ENCODE results near the gene DLG2.

DLG2 gene

DNA sequence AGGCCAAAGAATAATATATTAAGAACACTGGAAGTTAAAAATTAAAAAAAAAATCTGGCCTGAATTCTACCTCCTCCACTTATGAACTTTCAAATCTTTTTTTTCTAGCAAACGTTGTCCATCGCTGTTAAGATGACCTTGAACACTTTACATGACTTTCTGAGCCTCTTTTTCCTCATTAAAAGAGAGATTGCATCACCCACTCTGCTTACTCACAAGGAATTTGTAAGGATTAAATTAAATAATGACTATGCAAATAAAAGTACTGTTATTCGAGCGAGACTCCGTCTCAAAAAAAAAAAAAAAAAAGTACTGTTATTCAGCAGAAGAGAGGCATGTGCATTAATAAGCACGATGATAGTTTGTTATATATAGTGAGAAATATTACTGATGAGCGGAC lies 2055.8 kb downstream of the DLG2 start:
- no peak for DNase-seq

DNA sequence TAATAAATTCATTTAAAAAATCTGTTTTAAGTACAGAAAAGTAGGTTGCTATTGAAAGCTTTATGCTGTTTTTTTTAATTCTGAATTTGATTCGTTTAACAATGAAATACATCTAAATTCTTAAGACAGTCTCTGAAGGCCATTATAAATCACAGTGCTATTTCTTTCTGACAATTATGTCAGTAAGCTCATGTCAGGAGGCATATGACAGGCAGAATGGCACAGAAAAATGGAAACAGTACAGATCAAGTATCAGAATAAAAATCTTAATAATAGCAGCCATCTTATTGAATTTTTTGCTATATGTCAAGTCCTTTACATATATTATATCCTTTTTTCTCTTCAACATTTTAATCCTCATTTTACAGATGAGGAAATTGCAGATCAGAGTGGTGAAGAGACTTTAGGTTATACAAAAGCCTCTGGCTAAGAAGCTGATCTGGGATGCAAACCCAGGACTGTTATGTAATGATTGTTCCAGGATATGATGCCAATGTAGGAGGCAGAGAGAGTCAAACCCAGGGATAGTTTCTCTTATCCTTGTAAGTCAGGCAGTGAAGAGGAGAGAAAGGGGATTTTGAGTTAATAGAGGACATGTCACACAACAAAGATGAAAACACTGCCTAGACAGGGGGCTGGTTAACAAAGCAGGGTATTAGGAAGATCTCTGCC lies 2057.9 kb downstream of the DLG2 start:
- DNase-seq: no peak

DNA sequence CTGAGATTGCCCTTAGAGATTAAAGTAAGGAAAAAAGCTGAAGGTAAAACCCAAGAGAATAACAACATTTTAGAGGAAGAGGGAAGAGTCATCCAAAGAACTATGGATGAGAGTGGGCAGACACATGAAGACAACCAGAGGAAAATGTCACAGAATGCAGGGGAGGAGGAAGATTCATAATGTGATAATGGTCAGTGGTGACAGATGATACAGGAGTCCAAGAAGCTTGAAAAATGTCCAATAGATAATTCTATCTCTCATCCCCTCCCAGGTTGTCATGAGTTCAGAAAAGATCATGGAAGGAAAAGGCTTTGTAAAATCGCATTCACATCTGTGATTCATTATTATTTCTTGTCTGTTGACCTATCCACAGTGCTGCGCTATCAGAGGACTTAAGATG lies 2058.6 kb downstream of the DLG2 start:
- no peak for DNase-seq

DNA sequence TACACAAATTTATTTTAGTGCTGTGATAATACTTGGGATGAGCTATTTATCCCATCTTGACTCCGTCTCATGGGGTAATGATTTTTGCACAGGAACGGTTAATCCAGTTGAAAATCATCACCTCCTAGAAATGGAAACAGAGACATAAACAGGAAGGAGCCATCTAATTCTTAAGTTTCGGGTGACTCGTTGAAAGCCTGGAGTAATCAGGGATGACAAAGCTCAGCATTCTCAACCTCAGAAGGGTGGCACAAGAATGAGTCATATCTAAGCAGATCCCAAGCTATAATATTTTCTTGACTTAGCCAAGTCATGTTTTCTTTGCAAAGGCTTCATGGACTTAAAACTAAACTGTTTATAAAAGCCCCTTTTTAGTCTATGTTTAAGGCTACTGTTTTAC lies 2060.2 kb downstream of the DLG2 start:
- DNase-seq: no peak

DNA sequence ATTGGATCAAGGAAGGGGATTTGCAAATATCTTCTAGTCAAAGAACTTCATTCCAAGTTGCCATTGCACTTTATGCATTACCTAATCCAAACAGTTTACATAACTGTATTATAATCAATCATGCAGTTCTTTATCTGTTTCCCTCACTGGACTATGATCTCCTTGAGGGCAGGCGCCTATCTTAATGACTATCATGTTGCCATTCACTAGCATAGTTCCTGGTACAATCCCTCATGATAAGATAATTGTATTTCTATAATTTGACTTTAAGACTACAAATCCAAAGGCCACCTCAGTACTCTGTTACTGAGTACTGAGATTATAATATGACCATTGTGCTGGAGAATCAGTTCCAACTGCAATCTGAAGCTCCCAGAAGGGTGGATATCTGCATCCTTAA lies 2062.3 kb downstream of the DLG2 start:
- no peak for DNase-seq

DNA sequence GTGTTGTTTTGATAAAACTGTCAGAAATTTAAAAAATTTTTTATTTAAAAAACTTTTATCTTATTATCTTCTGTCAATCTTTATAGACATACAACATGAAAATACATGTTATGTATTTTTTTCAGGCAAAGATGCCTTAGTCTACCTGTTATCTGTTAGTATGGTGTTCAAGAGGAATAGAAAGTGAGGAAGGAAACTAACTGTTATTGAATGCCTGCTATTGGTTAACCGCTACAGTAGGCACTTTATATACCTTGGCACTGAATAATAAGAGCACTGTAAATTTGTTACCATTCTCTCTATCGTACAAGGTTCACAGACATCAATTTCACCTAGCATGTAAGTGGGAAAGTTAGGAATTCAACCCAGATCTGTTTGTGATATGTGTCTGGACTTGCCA lies 2068.9 kb downstream of the DLG2 start:
- no peak for DNase-seq

DNA sequence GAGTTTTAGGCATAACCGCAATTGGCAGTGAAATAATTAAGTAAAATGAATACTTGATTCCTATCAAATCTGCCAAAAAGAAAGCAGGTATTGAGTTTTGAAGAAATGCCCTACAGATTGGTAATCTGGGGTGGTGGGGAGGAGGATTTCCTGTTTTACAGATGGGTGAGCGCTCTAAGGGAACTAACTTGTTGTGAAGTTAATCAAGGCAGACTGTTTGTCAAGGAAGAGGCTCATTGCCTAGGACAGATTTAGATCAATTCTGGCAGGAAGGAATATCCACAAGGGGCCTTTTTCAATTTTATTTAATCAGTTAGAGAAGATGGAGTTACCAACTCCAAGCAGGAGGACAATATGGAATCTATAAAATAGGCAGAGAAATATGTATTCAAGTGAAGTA lies 2069.5 kb downstream of the DLG2 start:
- no peak for DNase-seq

DNA sequence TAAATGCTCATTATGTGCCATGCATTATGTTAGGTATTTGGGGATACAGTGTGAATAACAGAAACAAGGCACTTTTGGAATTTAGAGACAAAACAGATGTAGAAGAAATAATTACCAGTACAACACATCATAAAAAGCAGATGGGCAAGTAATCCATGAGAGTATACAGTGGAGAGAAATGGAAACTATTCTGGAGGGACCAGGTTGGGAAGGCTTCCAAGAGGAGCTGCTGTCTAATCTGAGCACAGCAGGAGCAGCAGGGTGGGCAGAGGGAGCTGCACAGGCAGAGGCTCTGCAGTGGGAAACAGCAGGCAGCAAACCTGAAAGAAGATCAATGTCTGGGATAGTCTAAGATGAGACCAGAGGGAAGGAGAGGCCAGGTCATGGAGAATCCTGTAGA lies 2072.3 kb downstream of the DLG2 start:
- DNase-seq: no peak

DNA sequence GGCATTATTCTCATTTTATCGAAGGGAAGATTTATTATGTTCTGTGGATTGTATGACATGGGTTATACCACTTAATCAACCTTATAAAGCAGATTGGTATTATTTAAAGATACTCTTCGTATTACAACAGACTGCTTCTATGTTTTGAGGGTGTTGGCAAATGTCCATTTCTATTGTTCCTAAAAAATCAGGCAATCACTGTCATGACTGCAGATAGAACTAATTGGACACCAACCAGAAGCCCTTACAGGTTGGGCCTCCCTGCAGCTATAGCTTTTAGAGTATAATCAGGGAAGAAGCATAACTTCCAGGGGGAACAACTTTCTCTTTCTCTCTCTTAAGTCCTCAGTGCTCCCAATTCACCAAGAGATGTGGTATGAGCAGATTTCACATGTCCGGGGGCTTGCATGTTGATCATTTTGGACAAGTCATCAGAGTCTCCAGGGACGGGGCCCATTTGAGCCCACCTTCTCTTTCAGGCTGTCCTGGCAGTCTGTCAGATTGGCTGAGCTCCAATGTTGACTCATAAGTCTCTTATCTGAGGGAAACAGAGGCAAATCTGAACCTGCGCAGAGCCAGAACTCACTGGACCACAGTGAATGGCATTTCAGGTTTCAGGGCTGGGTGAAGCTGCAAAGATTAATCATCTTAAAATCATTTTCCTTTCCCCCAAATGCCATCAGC lies 2077.0 kb downstream of the DLG2 start:
- no peak for DNase-seq

DNA sequence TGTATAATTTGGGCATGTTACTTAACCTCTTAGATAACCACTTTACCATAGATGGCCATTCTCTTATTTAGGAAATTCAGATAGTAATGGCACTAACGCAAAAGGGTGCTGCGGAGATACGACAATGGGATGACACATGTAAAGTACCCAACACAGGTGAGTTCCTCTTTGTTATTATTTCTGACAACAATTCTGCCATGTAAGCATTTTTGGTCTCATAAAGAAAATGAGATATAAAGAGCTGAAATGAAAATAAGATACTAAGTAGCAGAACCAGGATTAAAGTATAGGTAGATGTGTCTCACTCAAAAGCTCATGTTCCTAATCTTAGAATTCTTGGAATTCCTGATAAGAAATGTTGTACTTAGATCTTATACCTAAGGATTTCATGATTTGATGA lies 2080.8 kb downstream of the DLG2 start:
- DNase-seq: no peak

DNA sequence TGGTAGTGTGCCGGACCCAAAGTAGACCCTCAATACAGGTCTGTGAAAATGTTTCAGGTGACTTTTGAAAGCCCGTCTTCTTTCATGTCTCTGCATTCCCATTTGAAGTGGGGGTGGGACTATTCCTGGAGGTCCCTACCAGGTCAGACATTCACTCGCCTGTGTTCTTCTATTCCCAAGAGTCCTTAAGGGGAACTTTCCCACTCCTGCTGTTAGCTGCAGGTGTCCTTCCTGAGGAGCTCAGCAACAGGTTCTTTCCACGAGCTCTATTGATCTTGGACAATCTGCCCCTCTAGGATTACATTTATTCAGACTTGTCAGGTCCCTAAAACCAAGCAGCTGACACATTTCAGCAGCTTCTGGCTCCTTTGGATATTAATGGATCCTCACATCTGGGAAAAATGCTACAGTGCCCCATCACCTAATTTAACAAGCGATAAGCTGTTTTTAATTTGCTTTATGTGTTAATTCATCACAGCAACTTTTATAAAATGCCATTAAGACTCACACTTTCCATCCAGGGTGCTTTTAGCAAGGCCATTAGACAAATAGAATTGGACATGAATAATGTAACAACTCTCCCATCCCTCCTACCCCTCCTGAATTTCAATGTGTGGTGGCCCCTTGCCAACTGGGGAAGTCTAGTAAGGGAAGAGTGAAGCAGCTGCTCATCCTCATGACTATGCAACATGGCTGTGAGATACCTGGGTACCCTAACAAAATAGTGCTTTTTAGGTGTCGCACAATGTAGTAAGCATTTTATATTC lies 2081.5 kb downstream of the DLG2 start:
- no peak for DNase-seq

DNA sequence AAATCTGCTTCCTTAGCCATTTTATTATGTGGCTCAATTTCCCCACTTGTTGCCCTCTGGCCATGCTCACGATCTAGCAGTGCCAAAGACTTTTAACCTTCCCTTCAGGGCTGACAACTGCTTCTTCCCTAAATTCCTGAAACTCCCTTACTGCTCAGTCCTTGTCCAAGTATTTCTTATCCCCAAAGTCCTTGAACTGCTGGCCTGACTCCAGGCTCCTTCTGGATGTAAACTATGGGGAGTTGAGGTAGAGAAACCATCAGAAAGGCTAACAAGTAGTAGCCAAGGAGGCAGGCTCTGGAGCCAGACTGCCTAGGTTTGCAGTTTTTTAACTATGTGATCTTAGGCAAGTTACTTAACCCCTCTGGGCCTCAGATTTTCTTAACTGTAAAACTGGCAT lies 2082.3 kb downstream of the DLG2 start:
- DNase-seq: no peak

DNA sequence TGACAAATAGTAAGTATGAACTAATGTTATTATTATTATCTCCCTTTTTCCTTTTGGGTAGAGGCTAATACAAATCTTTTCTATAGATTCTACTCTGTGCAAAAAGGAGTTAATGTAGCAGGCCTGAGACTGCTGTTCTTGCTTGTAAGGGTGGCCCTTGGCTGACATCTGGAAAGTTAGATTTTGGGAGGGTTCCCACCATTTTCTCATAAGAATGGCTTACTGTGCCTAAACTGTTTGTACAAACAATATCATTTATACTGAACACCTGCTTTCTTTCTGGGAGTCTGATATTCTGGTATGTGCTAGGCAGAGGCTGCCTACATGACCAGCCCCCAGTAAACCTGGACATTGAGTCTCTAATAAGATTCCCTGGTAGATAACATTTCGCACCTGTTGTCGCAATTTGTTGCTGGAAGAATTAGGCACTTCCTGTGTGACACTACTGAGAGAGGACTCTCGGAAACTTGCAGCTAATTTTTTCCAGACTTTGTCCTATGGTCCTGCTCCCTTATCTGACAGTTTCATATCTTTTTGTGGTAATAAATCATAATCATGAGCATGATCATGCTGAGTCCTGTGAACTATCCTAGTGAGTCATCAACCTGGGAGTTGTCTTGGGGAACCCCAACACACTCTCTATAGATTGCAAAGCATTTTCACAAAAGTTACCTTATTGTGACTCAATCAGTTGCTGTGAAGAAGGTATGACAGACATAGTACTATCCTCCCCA lies 2083.3 kb downstream of the DLG2 start:
- no peak for DNase-seq

DNA sequence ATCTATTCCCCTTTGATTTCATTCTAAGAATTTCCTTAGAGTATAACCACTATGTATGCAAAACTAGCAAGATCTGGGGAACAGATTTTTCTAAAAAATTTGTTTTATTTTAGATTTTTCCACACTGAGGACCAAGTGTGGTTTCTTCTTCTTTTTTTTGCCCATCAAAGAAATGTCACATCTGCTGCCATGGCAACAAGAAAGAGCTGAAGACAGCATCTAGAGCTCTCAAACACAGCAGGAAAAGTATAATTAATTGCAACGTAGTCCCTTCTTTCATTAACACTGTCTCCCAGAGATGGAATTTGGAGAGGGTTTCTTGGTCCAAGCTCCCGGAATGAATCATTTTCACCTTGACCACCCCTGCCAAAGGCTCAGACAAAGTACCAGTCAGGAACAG lies 2084.3 kb downstream of the DLG2 start:
- DNase-seq: no peak

DNA sequence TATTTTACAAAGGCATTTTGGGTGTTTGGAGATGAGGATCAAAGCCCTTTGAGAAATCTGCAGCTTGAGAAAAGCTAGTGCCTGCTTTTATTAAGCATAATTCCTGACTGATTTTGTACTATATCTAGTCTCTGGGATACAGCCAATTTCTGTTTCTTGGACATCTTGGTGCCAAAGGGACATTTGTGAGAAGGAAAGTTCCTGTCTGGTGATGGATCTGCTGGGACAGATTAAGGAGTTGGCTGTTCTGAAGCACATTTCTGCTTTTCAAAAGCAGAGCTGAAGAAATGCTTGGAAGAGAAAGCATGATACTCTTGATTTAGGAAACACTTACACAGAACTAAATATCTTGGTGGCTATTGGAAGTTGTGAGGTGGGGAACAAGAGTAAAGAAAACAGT lies 2086.4 kb downstream of the DLG2 start:
- DNase-seq: no peak

DNA sequence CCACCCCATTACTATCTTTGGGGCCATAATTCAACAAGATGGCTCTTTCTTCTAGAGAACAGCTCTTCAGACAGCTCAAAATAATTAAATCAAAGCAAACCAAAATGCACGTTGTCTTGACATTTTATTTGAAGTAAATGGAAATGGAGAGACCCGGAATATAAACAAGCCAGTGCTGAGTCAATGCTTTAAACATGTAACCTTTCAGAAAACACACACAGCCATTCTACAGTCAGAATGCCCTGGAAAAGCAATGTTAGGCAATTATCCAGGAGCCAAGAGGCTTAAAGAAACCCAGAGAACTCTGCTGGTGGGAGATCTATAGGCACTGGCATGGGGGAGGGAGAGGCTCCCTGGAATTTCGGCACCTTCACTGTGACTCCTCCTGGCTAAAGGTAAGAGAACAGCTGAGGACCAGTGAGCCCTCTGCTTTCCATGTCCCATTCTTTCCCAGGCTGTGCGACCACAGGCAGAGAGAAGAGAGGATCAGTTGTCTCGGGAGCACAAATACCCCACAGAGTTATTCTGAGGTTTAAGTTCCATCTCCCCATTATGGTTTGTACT lies 2086.9 kb downstream of the DLG2 start:
- DNase-seq: no peak

DNA sequence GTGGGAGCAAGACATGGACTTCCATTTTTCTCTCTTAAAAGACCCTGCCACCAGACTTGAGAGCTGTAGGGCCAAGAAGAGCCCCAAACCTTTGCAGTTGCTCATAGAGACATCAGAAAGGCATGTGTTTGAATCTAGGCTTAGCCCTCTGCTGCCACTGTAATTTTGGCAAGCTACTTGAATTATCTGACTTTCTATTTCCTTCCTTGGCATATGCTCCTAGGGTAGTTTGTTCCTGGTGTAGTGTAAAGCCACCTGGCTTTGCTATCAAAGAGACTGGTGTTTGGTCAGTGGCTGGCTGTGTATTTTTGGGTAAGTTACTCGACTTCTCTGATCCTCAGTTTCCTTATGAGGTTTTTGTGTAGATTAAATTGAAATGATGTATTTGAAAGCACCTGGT lies 2088.9 kb downstream of the DLG2 start:
- DNase-seq: no peak

DNA sequence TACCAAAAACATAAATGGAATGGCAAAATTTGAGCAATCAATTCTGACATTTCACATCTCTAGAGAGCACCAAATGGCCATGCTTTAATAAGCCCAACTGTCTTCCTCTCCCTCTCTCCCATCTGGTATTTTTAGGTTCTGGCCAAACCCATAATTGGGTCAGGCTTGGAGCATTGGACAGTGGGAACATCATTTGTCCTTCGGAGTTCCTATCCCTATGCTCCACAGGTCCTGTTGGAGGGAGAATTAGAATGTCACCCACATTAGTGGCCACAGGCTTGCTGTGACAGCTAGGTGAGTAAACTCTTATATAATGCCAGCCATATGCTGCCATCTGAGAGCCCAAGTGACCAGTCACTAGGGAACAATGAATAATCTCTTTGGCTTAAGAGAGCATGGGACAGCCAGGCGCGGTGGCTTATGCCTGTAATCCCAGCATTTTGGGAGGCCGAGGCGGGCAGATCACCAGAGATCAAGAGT lies 2090.0 kb downstream of the DLG2 start:
- DNase-seq: no peak

DNA sequence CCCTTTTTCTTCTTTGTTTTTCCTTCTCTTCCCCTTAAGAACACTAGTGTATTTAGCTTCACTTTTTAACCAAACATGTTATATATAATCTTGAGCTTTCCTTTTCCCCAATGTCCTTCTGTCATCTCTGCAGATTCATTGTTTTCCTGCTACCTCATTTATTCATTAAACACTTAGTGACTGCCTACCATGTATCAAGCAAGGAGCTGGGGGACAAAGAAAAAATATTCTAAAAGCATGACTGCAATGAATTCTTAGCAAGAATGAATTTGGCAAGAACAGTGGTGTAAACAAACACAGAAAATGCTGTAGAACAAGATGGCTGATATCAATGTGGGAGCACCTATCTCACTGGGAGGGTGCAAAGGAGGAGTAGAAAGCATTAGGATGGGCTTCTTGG lies 2094.0 kb downstream of the DLG2 start:
- no peak for DNase-seq

DNA sequence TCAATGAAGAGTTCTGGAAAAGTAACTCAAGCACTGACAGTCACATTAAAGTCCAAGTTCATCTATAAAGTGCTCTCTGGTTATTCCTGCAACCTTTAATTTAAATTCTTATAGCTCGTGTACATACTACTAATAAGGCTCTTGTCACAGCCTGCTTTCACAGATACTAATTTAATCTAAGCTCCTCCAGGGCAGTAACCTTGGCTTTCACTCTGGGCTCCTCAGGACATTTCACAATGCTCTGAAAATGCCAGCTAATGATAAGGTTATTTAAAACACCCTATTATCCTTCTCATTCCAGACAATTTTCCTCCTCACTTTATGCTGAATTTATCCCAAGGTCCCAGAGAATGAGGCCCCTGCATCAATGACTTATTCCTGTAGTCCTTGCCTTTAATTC lies 2098.3 kb downstream of the DLG2 start:
- DNase-seq: no peak

DNA sequence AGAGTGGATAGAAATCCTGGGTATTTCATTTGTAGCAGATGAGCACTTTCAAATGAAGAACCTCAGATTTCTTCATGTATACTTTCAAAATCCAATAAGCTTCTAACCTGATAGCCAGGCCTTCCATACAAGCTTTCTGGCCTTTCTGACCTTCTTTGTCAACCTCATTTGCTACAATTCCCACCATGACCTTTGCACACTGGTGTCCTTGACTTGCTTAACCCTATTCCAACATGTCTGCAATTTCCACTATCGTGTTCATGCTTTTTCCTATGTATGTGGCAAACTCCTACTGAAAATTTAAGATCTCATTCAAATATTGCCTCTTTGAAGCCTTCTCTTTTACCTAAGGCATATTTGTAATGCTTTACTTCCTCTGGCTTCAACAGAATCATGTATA lies 2098.9 kb downstream of the DLG2 start:
- DNase-seq: no peak

DNA sequence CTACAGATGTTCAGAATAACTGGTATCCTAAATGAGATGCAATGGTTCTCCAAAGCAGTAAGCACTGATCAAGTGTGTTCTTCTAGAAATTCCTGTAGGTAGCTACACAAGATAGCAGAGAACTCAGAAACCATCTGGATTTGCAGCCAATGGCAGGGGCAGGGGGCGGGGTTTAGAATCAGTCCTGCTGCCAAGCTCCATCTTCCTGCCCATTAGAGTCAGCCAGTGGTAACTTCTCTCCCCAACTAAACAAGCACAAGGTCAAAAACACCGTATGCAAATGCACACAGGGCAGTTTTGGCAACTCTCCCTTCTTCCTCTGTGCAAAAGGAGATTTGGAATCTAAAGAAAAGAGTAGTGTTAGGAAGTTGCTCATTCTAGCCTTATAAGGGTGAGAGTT lies 2103.5 kb downstream of the DLG2 start:
- no peak for DNase-seq

DNA sequence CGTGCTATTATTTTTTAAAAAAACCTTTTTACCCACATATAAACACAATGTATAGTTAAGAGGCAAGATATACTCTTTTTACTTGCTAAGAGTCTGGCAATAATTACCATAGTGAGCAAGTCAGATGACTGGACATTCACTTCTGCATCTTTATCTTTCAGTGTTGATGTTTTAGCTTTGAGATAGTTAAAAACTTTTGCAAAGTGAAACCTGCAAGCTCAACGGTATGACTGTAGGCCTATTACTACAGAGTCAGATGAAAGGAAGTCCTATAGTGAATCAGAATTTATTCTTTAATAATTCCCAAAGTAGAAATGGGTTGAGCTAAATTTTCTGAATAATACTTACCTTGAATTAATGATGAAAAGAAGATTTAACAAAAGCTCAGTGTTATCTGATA lies 2104.2 kb downstream of the DLG2 start:
- DNase-seq: no peak
